KMS-11 (cell line): ENCODE data around the gene OR4D2.
A peak's percentile ranks its signal among the peaks of the same experiment; 100 is the strongest.
"Not testable (repeated sequence)": the region's sequence is repeated elsewhere in the genome, so short reads cannot be mapped to it uniquely, and the experiment has no call there.

Experiments used
- H2AFZ ChIP-seq: fragments of 200-600 bp; sonication (generic); 2 replicates; pipeline ENCODE4 v1.6.1; 2016; ENCODE audit warnings: antibody characterized with exemption, mixed run types, low read depth
- H3K27ac ChIP-seq: fragments of 200-600 bp; sonication (generic); 2 replicates; pipeline ENCODE4 v1.6.1; 2016; ENCODE audit warnings: mild to moderate bottlenecking, mixed run types
- H3K27me3 ChIP-seq: fragments of 200-600 bp; sonication (generic); 2 replicates; pipeline ENCODE4 v1.6.1; 2017; ENCODE audit warnings: mild to moderate bottlenecking, low read depth, mixed run types, moderate library complexity; ENCODE audit not compliant: insufficient read depth
- H3K36me3 ChIP-seq: fragments of 200-600 bp; sonication (generic); 2 replicates; pipeline ENCODE4 v1.6.1; 2017; ENCODE audit warnings: mild to moderate bottlenecking, mixed run types; ENCODE audit not compliant: insufficient read depth
- H3K4me1 ChIP-seq: fragments of 200-600 bp; sonication (generic); 2 replicates; pipeline ENCODE4 v1.6.1; 2016; ENCODE audit warnings: mild to moderate bottlenecking, low read depth, mixed run types; ENCODE audit not compliant: poor library complexity, severe bottlenecking
- H3K4me2 ChIP-seq: fragments of 200-600 bp; sonication (generic); 2 replicates; pipeline ENCODE4 v1.7.0; 2016; ENCODE audit warnings: mild to moderate bottlenecking, mixed run types
- H3K4me3 ChIP-seq: fragments of 200-600 bp; sonication (generic); IDR thresholded peaks from 2 replicates; pipeline ENCODE4 v1.6.1; 2017; ENCODE audit warnings: low read depth, low read length, mixed read lengths; ENCODE audit not compliant: insufficient read depth
- H3K79me2 ChIP-seq: fragments of 200-600 bp; sonication (generic); 2 replicates; pipeline ENCODE4 v1.6.1; 2016; ENCODE audit warnings: low read depth, mixed run types; ENCODE audit not compliant: insufficient read depth
- H3K9ac ChIP-seq: fragments of 200-600 bp; sonication (generic); 2 replicates; pipeline ENCODE4 v1.6.1; 2016; ENCODE audit warnings: mild to moderate bottlenecking, mixed run types
- H4K20me1 ChIP-seq: fragments of 200-600 bp; sonication (generic); 2 replicates; pipeline ENCODE4 v1.6.1; 2016; ENCODE audit warnings: mild to moderate bottlenecking, mixed run types; ENCODE audit not compliant: insufficient read depth
- TF ChIP-seq, protein P1 (sequence below): fragments of 200-600 bp; sonication (generic); conservative IDR thresholded peaks from 2 replicates; pipeline ENCODE4 v1.6.1; 2017; ENCODE audit warnings: low read depth, mild to moderate bottlenecking, antibody characterized with exemption, low read length, moderate library complexity, mixed read lengths

Gene OR4D2

DNA sequence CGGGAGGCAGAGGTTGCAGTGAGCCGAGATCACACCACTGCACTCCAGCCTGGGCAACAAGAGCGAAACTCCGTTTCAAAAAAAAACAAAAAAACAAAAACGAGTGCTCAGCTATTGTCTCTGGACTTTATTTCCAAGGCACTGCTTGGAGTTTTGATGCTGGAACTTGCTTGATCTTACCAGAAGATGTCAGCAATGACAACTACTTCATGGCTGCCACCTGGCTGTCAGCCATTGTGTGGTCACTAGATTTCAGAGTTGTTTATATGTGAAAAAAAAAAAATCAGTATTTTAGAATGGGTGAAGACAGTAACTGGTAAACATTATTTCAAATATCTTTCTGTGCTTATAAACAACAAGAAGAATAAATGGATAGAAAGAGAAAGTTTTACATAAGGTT lies 44.9 kb upstream of the OR4D2 start:
- no peaks in the 10 kb centered on the region for H4K20me1 ChIP-seq
- no peak overlapping the region for H3K9ac ChIP-seq
- H2AFZ ChIP-seq: no peak overlapping the region
- H3K4me1 ChIP-seq: peaks cover 3% of the 10 kb centered on the region
- H3K4me2 ChIP-seq: no peak overlapping the region
- TF ChIP-seq, protein P1, sequence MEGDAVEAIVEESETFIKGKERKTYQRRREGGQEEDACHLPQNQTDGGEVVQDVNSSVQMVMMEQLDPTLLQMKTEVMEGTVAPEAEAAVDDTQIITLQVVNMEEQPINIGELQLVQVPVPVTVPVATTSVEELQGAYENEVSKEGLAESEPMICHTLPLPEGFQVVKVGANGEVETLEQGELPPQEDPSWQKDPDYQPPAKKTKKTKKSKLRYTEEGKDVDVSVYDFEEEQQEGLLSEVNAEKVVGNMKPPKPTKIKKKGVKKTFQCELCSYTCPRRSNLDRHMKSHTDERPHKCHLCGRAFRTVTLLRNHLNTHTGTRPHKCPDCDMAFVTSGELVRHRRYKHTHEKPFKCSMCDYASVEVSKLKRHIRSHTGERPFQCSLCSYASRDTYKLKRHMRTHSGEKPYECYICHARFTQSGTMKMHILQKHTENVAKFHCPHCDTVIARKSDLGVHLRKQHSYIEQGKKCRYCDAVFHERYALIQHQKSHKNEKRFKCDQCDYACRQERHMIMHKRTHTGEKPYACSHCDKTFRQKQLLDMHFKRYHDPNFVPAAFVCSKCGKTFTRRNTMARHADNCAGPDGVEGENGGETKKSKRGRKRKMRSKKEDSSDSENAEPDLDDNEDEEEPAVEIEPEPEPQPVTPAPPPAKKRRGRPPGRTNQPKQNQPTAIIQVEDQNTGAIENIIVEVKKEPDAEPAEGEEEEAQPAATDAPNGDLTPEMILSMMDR: peak; percentile 38
- no peaks in the 10 kb centered on the region for H3K36me3 ChIP-seq
- H3K27ac ChIP-seq: no peak overlapping the region
- H3K27me3 ChIP-seq: no peaks in the 10 kb centered on the region
- H3K79me2 ChIP-seq: no peaks in the 10 kb centered on the region
- no peak overlapping the region for H3K4me3 ChIP-seq

DNA sequence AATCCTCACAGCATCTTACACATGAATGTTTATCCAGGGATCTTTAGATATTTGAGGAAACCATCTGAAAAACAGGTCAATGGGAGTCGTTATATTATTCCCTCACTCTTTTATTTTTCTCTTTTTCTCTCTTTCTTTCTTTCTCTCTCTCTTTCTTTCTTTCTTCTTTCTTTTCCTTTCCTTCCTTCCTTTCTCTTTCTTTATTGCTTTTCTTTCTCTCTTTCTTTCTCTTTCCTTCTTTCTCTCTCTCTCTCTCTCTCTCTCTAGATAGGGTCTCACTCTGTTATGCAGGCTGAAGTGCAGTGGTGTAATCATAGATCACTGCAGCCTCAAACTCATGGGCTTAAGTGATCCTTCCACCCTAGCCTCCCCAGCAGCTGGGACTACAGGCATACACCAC lies 38.9 kb upstream of the OR4D2 start:
- Histone ChIP-seq H3K79me2 (no peaks in the 10 kb centered on the region), H3K4me3 (no peak overlapping the region), H3K36me3 (no peaks in the 10 kb centered on the region), H3K4me2 (no peak overlapping the region), H2AFZ (no peak overlapping the region), H4K20me1 (no peaks in the 10 kb centered on the region), H3K9ac (no peak overlapping the region), H3K4me1 (no peaks in the 10 kb centered on the region), H3K27me3 (no peaks in the 10 kb centered on the region), H3K27ac (no peak overlapping the region)
- TF ChIP-seq, protein P1: no peak

DNA sequence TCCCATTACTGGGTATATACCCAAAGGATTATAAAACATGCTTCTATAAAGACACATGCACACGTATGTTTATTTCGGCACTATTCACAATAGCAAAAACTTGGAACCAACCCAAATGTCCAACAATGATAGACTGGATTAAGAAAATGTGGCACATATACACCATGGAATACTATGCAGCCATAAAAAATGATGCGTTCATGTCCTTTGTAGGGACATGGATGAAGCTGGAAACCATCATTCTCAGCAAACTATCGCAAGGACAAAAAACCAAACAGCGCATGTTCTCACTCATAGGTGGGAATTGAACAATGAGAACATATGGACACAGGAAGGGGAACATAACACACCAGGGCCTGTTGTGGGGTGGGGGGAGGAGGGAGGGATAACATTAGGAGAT lies 34.1 kb upstream of the OR4D2 start:
- H3K4me3 ChIP-seq, H3K79me2 ChIP-seq, H3K4me1 ChIP-seq, H3K9ac ChIP-seq, H2AFZ ChIP-seq, H3K4me2 ChIP-seq, H3K27me3 ChIP-seq, H3K27ac ChIP-seq, H4K20me1 ChIP-seq, H3K36me3 ChIP-seq: not testable (repeated sequence)

DNA sequence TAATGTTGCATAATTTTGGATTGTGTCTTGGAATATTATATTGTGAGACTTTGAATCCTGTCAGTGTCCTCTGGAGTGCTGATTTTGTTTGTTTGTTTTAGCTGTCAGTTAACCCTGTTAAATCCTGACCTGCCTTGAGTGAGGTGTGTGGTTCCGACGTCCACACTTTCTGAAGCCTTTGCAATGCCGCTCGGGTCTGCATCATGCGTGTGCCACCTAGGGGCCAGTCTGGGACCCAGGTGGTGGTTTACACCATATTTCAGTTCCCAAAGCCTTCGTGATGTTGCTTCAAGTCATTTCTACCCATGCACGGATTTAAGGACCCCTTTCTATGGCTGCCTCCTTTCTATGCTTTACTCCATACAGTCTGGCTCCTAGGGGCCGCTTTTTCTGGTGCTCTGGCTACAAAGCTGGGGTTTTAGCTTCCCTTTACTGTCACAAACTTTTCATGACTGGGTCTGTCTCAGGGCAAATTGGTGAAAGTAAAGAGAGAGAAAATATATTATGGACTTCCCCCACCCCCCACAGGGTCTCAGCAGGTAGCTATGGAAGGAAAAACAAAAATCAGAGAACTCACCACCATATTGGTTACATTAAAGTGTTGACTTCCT lies 30.0 kb upstream of the OR4D2 start:
- Histone ChIP-seq H2AFZ (no peak overlapping the region), H3K9ac (no peak overlapping the region)

DNA sequence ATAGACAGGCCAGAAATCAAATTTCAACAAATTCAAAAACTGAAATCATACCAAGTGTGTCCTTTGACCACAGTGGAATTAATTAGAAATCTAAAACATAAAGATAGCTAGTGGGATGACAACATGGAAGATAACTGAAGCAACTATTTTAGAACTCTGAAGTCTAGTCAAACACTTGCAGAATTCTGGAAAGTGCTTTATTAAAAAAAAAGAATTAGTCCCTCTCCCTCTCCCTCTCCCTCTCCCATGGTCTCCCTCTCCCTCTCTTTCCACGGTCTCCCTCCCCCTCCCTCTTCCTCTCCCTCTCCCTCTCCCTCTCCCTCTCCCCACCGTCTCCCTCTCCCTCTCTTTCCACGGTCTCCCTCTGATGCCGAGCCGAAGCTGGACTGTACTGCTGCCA lies 25.3 kb upstream of the OR4D2 start:
- no peak overlapping the region for H2AFZ ChIP-seq
- H3K9ac ChIP-seq: no peak overlapping the region
- no peaks in the 10 kb centered on the region for H3K4me1 ChIP-seq
- no peak overlapping the region for H3K27ac ChIP-seq
- H3K79me2 ChIP-seq: no peaks in the 10 kb centered on the region
- H3K4me2 ChIP-seq: no peak overlapping the region
- H3K27me3 ChIP-seq: no peaks in the 10 kb centered on the region
- H3K4me3 ChIP-seq: no peak overlapping the region
- H4K20me1 ChIP-seq: no peaks in the 10 kb centered on the region
- H3K36me3 ChIP-seq: no peaks in the 10 kb centered on the region
- TF ChIP-seq, protein P1: no peak

More for the DNA sequence above, 30.0 kb upstream of the OR4D2 start:
- Histone ChIP-seq H3K27ac (no peak overlapping the region), H4K20me1 (no peaks in the 10 kb centered on the region), H3K79me2 (no peaks in the 10 kb centered on the region), H3K27me3 (no peaks in the 10 kb centered on the region), H3K36me3 (no peaks in the 10 kb centered on the region), H3K4me2 (no peak overlapping the region), H3K4me1 (no peaks in the 10 kb centered on the region), H3K4me3 (no peak overlapping the region)
- TF ChIP-seq, protein P1: no peak

DNA sequence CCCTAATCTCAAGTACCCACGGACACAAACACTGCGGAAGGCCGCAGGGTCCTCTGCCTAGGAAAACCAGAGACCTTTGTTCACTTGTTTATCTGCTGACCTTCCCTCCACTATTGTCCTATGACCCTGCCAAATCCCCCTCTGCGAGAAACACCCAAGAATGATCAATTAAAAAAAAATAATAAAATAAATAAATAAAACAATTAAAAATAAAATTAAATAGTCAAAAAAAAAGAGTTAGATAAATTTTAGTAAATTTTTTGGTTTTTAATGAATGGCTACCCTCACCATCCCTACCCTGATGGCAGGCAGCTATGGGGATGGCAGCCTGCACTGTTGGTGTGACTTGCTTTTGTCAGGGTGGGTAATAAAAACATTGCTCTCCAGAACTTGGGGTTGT lies 23.4 kb upstream of the OR4D2 start:
- H3K9ac ChIP-seq, H2AFZ ChIP-seq, H3K4me3 ChIP-seq, H3K4me1 ChIP-seq, H3K27ac ChIP-seq, H4K20me1 ChIP-seq, H3K27me3 ChIP-seq, H3K79me2 ChIP-seq, H3K4me2 ChIP-seq, H3K36me3 ChIP-seq: not testable (repeated sequence)
